Measurements from ENCODE around the gene CAPN12.

CAPN12 gene

GRCh38 chr19:38737281-38737865 is 6.9 kb downstream of the CAPN12 start:
- no peak for DNase-seq

- peak; percentile 52 for DNase-seq
Measured at GRCh38 chr19:38736413-38737280, 7.6 kb downstream of the CAPN12 start.

GRCh38 chr19:38736036-38736412 is 8.2 kb downstream of the CAPN12 start:
- peak; percentile 46 for DNase-seq

GRCh38 chr19:38735257-38735686 is 9.0 kb downstream of the CAPN12 start:
- no peak for DNase-seq

GRCh38 chr19:38734426-38735256 is 9.6 kb downstream of the CAPN12 start:
- DNase-seq: peak; percentile 40

GRCh38 chr19:38734176-38734425 is 10.2 kb downstream of the CAPN12 start:
- no peak for DNase-seq

- DNase-seq: peak; percentile 48
Measured at GRCh38 chr19:38733493-38734175, 10.6 kb downstream of the CAPN12 start.

GRCh38 chr19:38733241-38733492 is 11.1 kb downstream of the CAPN12 start:
- DNase-seq: no peak

GRCh38 chr19:38731654-38732301 is 12.5 kb downstream of the CAPN12 start:
- DNase-seq: no peak

GRCh38 chr19:38730731-38731589 is 13.3 kb downstream of the CAPN12 start:
- DNase-seq: no peak

- DNase-seq: no peak
Measured at GRCh38 chr19:38730470-38730730, 13.9 kb downstream of the CAPN12 start.

- DNase-seq: peak; percentile 65
Measured at GRCh38 chr19:38729653-38730469, 14.4 kb downstream of the CAPN12 start.

- no peak for DNase-seq
Measured at GRCh38 chr19:38728752-38729541, 15.3 kb downstream of the CAPN12 start.

- DNase-seq: no peak
Measured at GRCh38 chr19:38727868-38728660, 16.2 kb downstream of the CAPN12 start.

GRCh38 chr19:38727306-38727867 is 16.9 kb downstream of the CAPN12 start:
- no peak for DNase-seq

GRCh38 chr19:38726761-38727301 is 17.4 kb downstream of the CAPN12 start:
- DNase-seq: no peak

- no peak for DNase-seq
Measured at GRCh38 chr19:38726284-38726673, 18.0 kb downstream of the CAPN12 start.

GRCh38 chr19:38725469-38726283 is 18.6 kb downstream of the CAPN12 start:
- no peak for DNase-seq
